Measurements from ENCODE around the gene CTSE. TPM values are rescaled to one million over a fixed set of nuclear protein-coding genes. Genes with fewer than 3 reads are reported as not detected.

Gene CTSE
- total and polyA plus RNA-seq, 2 of the 8 experiments (the other 6 are each of a cell fraction or from before 2014, with no cell fraction given) = 0.03 TPM; not detected in 1

DNA sequence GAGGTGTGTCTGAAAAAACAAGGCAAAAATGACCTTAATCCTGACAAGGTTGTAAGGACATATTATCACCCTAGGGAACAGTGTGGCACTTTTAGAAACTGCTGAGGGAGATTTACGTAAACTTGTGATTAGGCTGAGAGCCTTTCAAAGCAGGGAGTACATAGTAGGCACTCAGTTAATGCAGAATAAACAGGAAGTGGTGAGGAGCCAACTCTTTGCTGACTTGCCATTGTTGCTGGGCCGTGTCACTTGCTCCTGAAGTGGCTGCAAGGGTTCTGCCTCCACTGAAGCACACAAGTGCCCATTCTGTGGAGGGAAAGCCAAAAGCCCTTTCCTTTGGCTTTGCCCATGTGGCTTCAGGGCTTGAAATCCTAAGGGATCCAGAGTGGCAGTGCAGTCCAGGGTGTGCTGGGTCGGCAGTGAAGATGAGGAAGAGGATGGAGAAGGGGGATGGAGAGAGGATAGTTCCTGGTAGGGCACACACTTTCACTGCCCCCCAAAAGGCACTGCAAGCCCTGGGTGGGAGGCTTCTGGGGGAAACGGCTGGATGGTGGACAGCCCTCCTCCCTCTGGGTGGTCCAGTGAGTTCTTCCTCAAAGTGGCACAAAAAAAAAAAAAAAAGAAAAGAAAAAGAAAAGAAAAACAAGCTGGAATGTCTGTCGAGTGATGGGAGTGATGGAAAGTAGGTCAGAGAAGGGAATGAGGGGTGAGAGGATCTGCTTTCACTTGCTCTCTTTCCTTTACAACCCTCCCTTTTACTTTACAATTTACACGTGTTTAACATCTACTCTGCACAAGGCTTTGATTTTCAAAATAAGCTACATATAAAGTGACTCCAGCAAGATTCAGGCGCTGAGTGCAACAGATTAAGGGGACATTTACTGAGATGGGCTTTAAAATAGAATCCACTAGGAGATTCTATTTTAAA is 15.6 kb upstream of the CTSE start:
- Histone ChIP-seq H3K23ac (ENCODE audit: insufficient read length) (no peak overlapping the region), H2BK5ac (ENCODE audit: low read depth, low read length) (no peak overlapping the region), H2BK12ac (ENCODE audit: low read depth, low read length) (no peak overlapping the region), H3K56ac (replicated peaks; ENCODE audit: insufficient read length, low read depth, low read length) (no peak overlapping the region), H3K27me3 (replicated peaks in 1 of 4; ENCODE audit: control insufficient read depth in 3 of 4, extremely low read depth in 1 of 4, insufficient read depth in 3 of 4, low read length in 3 of 4) (no peaks in the 10 kb centered on the region), H3K9me3 (ENCODE audit: insufficient read depth in 2 of 2, low read depth in 1 of 2, low read length in 1 of 2) (no peaks in the 10 kb centered on the region), H3K36me3 (ENCODE audit: control insufficient read depth in 2 of 4, insufficient read depth in 4 of 4, low read length in 3 of 4) (no peaks in the 10 kb centered on the region), H3K18ac (ENCODE audit: extremely low read depth, low read length) (no peak overlapping the region), H4K5ac (ENCODE audit: insufficient read length, low read depth, low read length) (no peak overlapping the region), H2BK20ac (ENCODE audit: low read length) (no peak overlapping the region; the same call in 1 of the 2 replicates), H3K27ac (ENCODE audit: low read depth, low read length) (no peak overlapping the region), H3K14ac (ENCODE audit: insufficient read length) (no peak overlapping the region), H4K8ac (ENCODE audit: extremely low read depth, insufficient read depth, low read length) (no peak overlapping the region; the same call in 1 of the 2 replicates), H3K79me1 (ENCODE audit: low read depth, low read length) (no peaks in the 10 kb centered on the region), H3K4me1 (replicated peaks in 1 of 4; ENCODE audit: control insufficient read depth in 3 of 4, insufficient read depth in 4 of 4, low read length in 3 of 4) (peaks cover 2 to 9% (median 3%) of the 10 kb centered on the region in 4 experiments; a peak in 5 of 7 replicates), H4K20me1 (replicated peaks in 1 of 2; ENCODE audit: control insufficient read depth in 1 of 2, insufficient read depth in 2 of 2, low read length in 2 of 2) (no peaks in the 10 kb centered on the region), H3K79me2 (ENCODE audit: control insufficient read depth in 1 of 2, insufficient read depth in 2 of 2, low read length in 2 of 2) (no peaks in the 10 kb centered on the region), H3K23me2 (ENCODE audit: low read depth, low read length) (no peaks in the 10 kb centered on the region), H3K4me2 (ENCODE audit: insufficient read depth in 1 of 2, low read depth in 2 of 2, low read length in 2 of 2) (no peak overlapping the region), H3K9ac (replicated peaks in 1 of 4; ENCODE audit: extremely low read depth in 1 of 4, low read depth in 3 of 4, low read length in 3 of 4) (no peak overlapping the region), H2BK120ac (replicated peaks; ENCODE audit: low read depth, low read length) (no peak overlapping the region), H2AK5ac (ENCODE audit: low read depth, low read length) (no peak overlapping the region), H4K91ac (replicated peaks; ENCODE audit: insufficient read length, low read length) (no peak overlapping the region), H2BK15ac (ENCODE audit: low read length) (no peak overlapping the region), H3K4ac (replicated peaks; ENCODE audit: insufficient read length, low read depth, low read length) (no peak overlapping the region), H3K4me3 (ENCODE audit: extremely low read depth in 1 of 4, insufficient read depth in 2 of 4, low read depth in 3 of 4, low read length in 4 of 4) (no peak overlapping the region), H2AFZ (ENCODE audit: low read length) (peak overlapping the region; percentile 49; the same call in 1 of the 2 replicates)
- FAIRE-seq (no peak), DNase-seq (ENCODE audit: low read depth in 1 of 2, low spot score in 2 of 2) (peak in 1 of 2 experiments; percentile 41)
- POLR2A ChIA-PET (ENCODE audit: partially characterized antibody) = no interaction called here
- TF ChIP-seq JUND (IDR thresholded peaks at IDR 0.05; ENCODE audit: low read length) (no peak), FOSL1 (IDR thresholded peaks at IDR 0.05; ENCODE audit: insufficient read depth, low read depth, low read length) (no peak), CHD2 (IDR thresholded peaks at IDR 0.05; ENCODE audit: low read length) (no peak)
- 74% methylated on average over 6 of the region's 7 CpGs; no CpG with 5 or more reads in 1 of the 2 experiments for WGBS, 2 experiments (ENCODE audit: extremely low coverage in 1 of 2, insufficient coverage in 1 of 2, insufficient read length in 1 of 2, insufficient replicate concordance in 2 of 2, low coverage in 1 of 2, low lambda C conversion rate in 2 of 2, missing lambda C conversion rate in 1 of 2)
- CTCF ChIA-PET (ENCODE audit: partially characterized antibody) = interaction anchor here (0.7 to 1.6 kb wide), 7 partner anchors 9 to 67 kb away, joined by 3 to 7 read pairs (median 4); no protein-coding TSS in a partner anchor

Measured in H1 (cell line).